CD14-positive monocyte (primary cell): Measurements from ENCODE around the gene EEPD1. TPM values are rescaled to one million over a fixed set of nuclear protein-coding genes. Genes with fewer than 3 reads are reported as not detected.

Source experiments
- DNase-seq, 3 donors: peaks; one replicate each; pipeline ENCODE4 v3.0.0-alpha.2; 2011 to 2022
- H2AFZ ChIP-seq: 2 replicates; pipeline ENCODE4 v1.6.0; 2012; ENCODE audit warnings: mild to moderate bottlenecking, low read depth, low read length, inconsistent platforms; ENCODE audit not compliant: insufficient read depth, poor library complexity, severe bottlenecking
- H3K27ac ChIP-seq, 2 donors: 1 replicate in 1 of 2; 2 replicates in 1 of 2; pipeline ENCODE4 v1.5.1; 2012 to 2013; ENCODE audit warnings: low read length in 2 of 2, control low read depth in 1 of 2, inconsistent platforms in 1 of 2, low read depth in 1 of 2, mild to moderate bottlenecking in 1 of 2
- H3K27me3 ChIP-seq, 2 donors: one replicate each; pipeline versions ENCODE4 v1.6.0 to v1.6.1; 2011 to 2013; ENCODE audit warnings: low read length in 2 of 2; ENCODE audit not compliant: control insufficient read depth in 2 of 2, insufficient read depth in 2 of 2
- H3K36me3 ChIP-seq, 2 donors: replicated peaks in 1 of 2; 1 replicate in 1 of 2; 2 replicates in 1 of 2; pipeline versions ENCODE4 v1.5.1 to v1.6.1; 2012 to 2013; ENCODE audit warnings: low read length in 2 of 2, control low read depth in 1 of 2, inconsistent platforms in 1 of 2, mild to moderate bottlenecking in 1 of 2; ENCODE audit not compliant: insufficient read depth in 2 of 2, control insufficient read depth in 1 of 2
- H3K4me1 ChIP-seq, 2 donors: 1 replicate in 1 of 2; 2 replicates in 1 of 2; pipeline versions ENCODE4 v1.5.1 to v1.6.1; 2012 to 2013; ENCODE audit warnings: low read length in 2 of 2, control low read depth in 1 of 2, inconsistent platforms in 1 of 2, mild to moderate bottlenecking in 1 of 2, moderate library complexity in 1 of 2; ENCODE audit not compliant: insufficient read depth in 2 of 2, control insufficient read depth in 1 of 2
- H3K4me2 ChIP-seq: replicated peaks from 2 replicates; pipeline ENCODE3; 2012; ENCODE audit warnings: low read length, moderate library complexity, mild to moderate bottlenecking; ENCODE audit not compliant: poor library complexity, severe bottlenecking; ENCODE audit errors: extremely low read depth
- H3K4me3 ChIP-seq, 3 experiments: fragments of 200-600 bp in 1 of 3; sonication (generic) in 1 of 3; replicated peaks in 1 of 3; 1 replicate in 2 of 3; 2 replicates in 1 of 3; pipeline ENCODE4 v1.5.1; 2011 to 2013; ENCODE audit warnings: low read length in 3 of 3, mild to moderate bottlenecking in 3 of 3, control low read depth in 2 of 3, low read depth in 2 of 3, inconsistent platforms in 1 of 3, moderate library complexity in 1 of 3
- H3K79me2 ChIP-seq: 2 replicates; pipeline ENCODE4 v1.6.0; 2012; ENCODE audit warnings: mild to moderate bottlenecking, control low read depth, inconsistent platforms, low read length, moderate library complexity; ENCODE audit not compliant: insufficient read depth
- H3K9ac ChIP-seq: 2 replicates; pipeline ENCODE4 v1.6.0; 2017; ENCODE audit warnings: low read length, mild to moderate bottlenecking; ENCODE audit not compliant: insufficient read depth, poor library complexity, severe bottlenecking
- H3K9me3 ChIP-seq, 2 donors: replicated peaks in 1 of 2; 1 replicate in 1 of 2; 2 replicates in 1 of 2; pipeline versions ENCODE4 v1.5.1 to v1.6.1; 2012 to 2013; ENCODE audit warnings: low read length in 2 of 2, control low read depth in 1 of 2; ENCODE audit not compliant: control insufficient read depth in 1 of 2, insufficient read depth in 1 of 2
- H4K20me1 ChIP-seq: 2 replicates; pipeline ENCODE4 v1.6.0; 2012; ENCODE audit warnings: mild to moderate bottlenecking, low read length, control low read depth, moderate library complexity; ENCODE audit not compliant: insufficient read depth
- H3K27ac Mint-ChIP-seq, 7 donors: one replicate each; pipeline ENCODE4 v1.8.0; 2020; ENCODE audit warnings: mild to moderate bottlenecking in 7 of 7, mixed read lengths in 7 of 7, moderate library complexity in 6 of 7, inconsistent platforms in 2 of 7
- H3K27me3 Mint-ChIP-seq, 3 donors: one replicate each; pipeline ENCODE4 v1.8.0; 2021 to 2022; ENCODE audit warnings: low read depth in 3 of 3, mild to moderate bottlenecking in 3 of 3, mixed read lengths in 3 of 3, moderate library complexity in 3 of 3, inconsistent platforms in 1 of 3
- H3K36me3 Mint-ChIP-seq, 2 donors: one replicate each; pipeline ENCODE4 v1.8.0; 2020; ENCODE audit warnings: mixed read lengths in 2 of 2, inconsistent platforms in 1 of 2, mild to moderate bottlenecking in 1 of 2
- H3K4me1 Mint-ChIP-seq: one replicate; pipeline ENCODE4 v1.8.0; 2020; ENCODE audit warnings: mild to moderate bottlenecking, mixed read lengths
- H3K4me3 Mint-ChIP-seq, 2 donors: one replicate each; pipeline ENCODE4 v1.8.0; 2020; ENCODE audit warnings: mild to moderate bottlenecking in 2 of 2, mixed read lengths in 2 of 2, moderate library complexity in 1 of 2
- H3K9me3 Mint-ChIP-seq, 7 donors: one replicate each; pipeline ENCODE4 v1.8.0; 2020 to 2022; ENCODE audit warnings: mixed read lengths in 7 of 7, mild to moderate bottlenecking in 6 of 7, moderate library complexity in 6 of 7, inconsistent platforms in 2 of 7
- WGBS: methylation state at CpG from one replicate; pipeline ENCODE4 v1.1.5; 2013; ENCODE audit warnings: missing lambda C conversion rate; ENCODE audit not compliant: insufficient coverage; 5-methylcytosine and 5-hydroxymethylcytosine counted together
- intact Hi-C, 2 donors: fragments of 100-400 bp; cut with micrococcal nuclease; formaldehyde crosslinking; loops; one replicate each; pipeline versions ENCODE4 v1.15.0 to v1.15.1; 2023
- polyA plus RNA-seq, 3 donors: library from polyadenylated mRNA; depleted of rRNA in 1 of 3; unstranded in 2 of 3; stranded (reverse) in 1 of 3; fragments of 300-500 nt in 2 of 3; fragments of >200 nt in 1 of 3; fragmentation: Illumina TruSeq in 2 of 3; gene quantifications; 1 replicate in 2 of 3; 2 replicates in 1 of 3; pipeline ENCODE4 v1.2.3, GENCODE V29; 2012 to 2021
- TF ChIP-seq, protein P1 (sequence below): fragments of 200-600 bp; IDR thresholded peaks from one replicate; pipeline ENCODE4 v1.8.0; 2022; ENCODE audit warnings: antibody characterized with exemption, mild to moderate bottlenecking

The EEPD1 gene
- polyA plus RNA-seq, 3 donors, result 8.6 to 14.4 (median 12.6) TPM

DNA sequence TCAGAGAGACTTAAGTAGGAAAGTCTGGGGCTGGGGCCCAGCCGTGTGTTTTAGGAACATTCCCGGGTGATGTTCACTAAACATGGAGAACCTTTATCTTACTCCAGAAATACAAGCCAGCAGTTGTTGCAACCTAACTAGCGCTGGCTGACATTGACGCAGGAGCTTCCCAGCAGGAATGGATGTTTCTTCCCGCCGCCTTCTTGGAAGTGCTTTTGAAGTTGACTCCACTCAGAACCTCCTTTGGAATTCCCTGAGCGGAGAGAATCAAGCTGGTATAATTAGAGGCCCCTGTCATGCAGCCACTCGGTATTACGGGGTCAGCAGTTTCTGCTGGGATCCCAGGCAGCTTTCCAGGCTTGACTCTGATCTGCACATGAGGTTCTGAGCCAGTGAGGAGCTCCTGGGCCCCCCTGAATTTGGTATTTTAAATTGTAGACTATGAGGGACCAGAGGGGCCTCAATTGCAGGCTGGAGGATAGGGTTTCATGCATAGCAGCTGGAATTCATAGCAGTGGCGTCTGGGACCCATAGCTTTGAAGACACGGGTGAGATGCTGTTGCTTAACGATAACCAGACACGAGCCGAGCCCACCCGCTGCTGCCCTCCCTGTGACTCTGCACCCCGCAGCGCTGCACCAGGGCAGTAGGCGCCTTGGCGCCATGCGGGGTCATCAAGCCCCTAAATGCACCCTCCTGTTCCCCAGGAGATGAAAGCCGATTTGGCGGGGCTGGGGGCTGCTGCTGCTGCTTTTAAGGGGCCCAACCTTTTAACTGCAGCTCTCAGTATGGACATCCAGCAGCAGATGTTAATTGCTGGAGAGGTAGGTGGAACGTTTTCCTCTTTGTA lies 61.8 kb downstream of the EEPD1 start:
- Mint-ChIP-seq H3K4me3 (no peak overlapping the region), H3K27ac (no peak overlapping the region), H3K27me3 (peaks cover 0 to 1% (median 0%) of the 10 kb centered on the region in 3 donors), H3K9me3 (peaks cover 0 to 6% (median 1%) of the 10 kb centered on the region in 7 donors), H3K4me1 (peaks cover 13% of the 10 kb centered on the region), H3K36me3 (peaks cover 13% of the 10 kb centered on the region in 2 donors)
- 96% methylated on average over 21 of the region's 23 CpGs for WGBS
- TF ChIP-seq, protein P1, sequence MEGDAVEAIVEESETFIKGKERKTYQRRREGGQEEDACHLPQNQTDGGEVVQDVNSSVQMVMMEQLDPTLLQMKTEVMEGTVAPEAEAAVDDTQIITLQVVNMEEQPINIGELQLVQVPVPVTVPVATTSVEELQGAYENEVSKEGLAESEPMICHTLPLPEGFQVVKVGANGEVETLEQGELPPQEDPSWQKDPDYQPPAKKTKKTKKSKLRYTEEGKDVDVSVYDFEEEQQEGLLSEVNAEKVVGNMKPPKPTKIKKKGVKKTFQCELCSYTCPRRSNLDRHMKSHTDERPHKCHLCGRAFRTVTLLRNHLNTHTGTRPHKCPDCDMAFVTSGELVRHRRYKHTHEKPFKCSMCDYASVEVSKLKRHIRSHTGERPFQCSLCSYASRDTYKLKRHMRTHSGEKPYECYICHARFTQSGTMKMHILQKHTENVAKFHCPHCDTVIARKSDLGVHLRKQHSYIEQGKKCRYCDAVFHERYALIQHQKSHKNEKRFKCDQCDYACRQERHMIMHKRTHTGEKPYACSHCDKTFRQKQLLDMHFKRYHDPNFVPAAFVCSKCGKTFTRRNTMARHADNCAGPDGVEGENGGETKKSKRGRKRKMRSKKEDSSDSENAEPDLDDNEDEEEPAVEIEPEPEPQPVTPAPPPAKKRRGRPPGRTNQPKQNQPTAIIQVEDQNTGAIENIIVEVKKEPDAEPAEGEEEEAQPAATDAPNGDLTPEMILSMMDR, result no peak
- no peaks in the 10 kb centered on the region for H3K36me3 ChIP-seq
- DNase-seq, result no peak
- no peak overlapping the region for H3K4me3 ChIP-seq
- no peak overlapping the region for H3K27ac ChIP-seq
- H3K9me3 ChIP-seq, result no peaks in the 10 kb centered on the region
- H3K27me3 ChIP-seq, result no peaks in the 10 kb centered on the region
- H3K9ac ChIP-seq, result no peak overlapping the region
- no peaks in the 10 kb centered on the region for H4K20me1 ChIP-seq
- intact Hi-C loops, result no loop called here
- no peak overlapping the region for H2AFZ ChIP-seq
- H3K79me2 ChIP-seq, result peaks cover under 1% of the 10 kb centered on the region
- peaks cover 0 to 6% of the 10 kb centered on the region in 2 donors for H3K4me1 ChIP-seq
- H3K4me2 ChIP-seq, result no peak overlapping the region

- Histone ChIP-seq H4K20me1 (no peaks in the 10 kb centered on the region), H3K4me3 (no peak overlapping the region), H3K36me3 (no peaks in the 10 kb centered on the region), H2AFZ (no peak overlapping the region), H3K4me2 (no peak overlapping the region), H3K9ac (no peak overlapping the region), H3K79me2 (no peaks in the 10 kb centered on the region), H3K27ac (no peak overlapping the region), H3K4me1 (peaks cover 0 to 6% of the 10 kb centered on the region in 2 donors), H3K9me3 (no peaks in the 10 kb centered on the region), H3K27me3 (no peaks in the 10 kb centered on the region)
- no peak overlapping the region for H3K4me3 Mint-ChIP-seq
- H3K27ac Mint-ChIP-seq, result no peak overlapping the region
- H3K27me3 Mint-ChIP-seq, result peaks cover 0 to 1% (median 0%) of the 10 kb centered on the region in 3 donors
- H3K9me3 Mint-ChIP-seq, result peaks cover 0 to 6% (median 1%) of the 10 kb centered on the region in 7 donors
- 100% methylated on average over 2 of the region's 2 CpGs for WGBS
- intact Hi-C loops, result no loop called here
- DNase-seq, result no peak
- H3K36me3 Mint-ChIP-seq, result peaks cover 13% of the 10 kb centered on the region in 2 donors
- H3K4me1 Mint-ChIP-seq, result peaks cover 13% of the 10 kb centered on the region
- TF ChIP-seq, protein P1, result no peak
Observed at GRCh38 chr7:36215457-36215765, 62.4 kb downstream of the EEPD1 start.
